ENCODE measurements around the gene NPAS3.

DNA sequence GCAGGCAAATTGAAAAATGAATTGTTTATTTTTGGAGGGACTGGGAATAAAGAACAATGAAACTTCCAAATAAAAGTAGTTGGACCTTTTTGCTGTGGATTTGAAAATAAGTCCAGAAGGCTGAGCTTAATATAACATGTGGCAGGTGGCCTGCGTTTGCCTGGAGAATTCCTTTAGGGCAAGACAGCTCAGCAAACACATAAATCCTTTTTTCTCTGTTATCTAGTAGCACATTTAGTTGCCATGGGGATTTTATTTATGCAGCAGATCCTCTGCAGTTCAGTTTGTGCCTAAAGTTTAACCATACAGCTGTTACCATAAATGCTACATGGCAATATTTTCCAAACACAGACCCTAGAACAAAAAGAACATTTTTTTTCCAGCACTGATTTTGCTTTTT lies 180.0 kb downstream of the NPAS3 start:
- TF ChIP-seq GATA3 (IDR thresholded peaks at IDR 0.05; ENCODE audit: low read depth, low read length) (no peak), GATA2 (IDR thresholded peaks at IDR 0.05; ENCODE audit: low read depth, low read length) (peak; percentile 40; the same call in 1 of the 2 replicates)
